GM21619 (cell line): ENCODE data around the gene RCCD1.
A peak's percentile ranks its signal among the peaks of the same experiment; 100 is the strongest.
"Not testable (repeated sequence)": the region's sequence is repeated elsewhere in the genome, so short reads cannot be mapped to it uniquely, and the experiment has no call there.

Experiments used
- ATAC-seq: cut with Tn5 transposase; IDR thresholded peaks from one replicate; pipeline ENCODE4 v1.9.1; 2021; ENCODE audit not compliant: unreplicated experiment

The RCCD1 gene

DNA sequence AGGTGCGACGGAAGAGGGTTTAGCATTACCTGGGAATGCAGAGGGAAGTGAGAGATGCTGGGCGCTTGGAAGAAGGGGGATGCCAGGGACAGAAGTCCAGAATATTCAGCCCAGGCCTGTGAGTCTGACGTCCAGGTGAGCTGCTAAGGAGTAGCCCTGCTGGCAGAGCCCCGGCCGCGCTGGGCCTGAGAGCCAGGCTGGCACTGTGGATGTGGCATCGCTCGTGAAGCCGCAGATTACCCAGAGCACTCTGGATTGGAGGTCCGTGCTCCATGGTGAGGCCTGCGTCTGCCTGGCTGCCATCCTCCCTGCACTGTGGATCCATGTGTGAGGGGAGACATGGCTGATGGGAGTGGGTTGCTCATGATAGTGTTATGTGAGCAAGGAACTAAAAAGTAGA, 37.1 kb upstream of the RCCD1 start:
- no peak for ATAC-seq

- ATAC-seq = no peak
Observed at GRCh38 chr15:90918034-90918788, 36.5 kb upstream of the RCCD1 start.

DNA sequence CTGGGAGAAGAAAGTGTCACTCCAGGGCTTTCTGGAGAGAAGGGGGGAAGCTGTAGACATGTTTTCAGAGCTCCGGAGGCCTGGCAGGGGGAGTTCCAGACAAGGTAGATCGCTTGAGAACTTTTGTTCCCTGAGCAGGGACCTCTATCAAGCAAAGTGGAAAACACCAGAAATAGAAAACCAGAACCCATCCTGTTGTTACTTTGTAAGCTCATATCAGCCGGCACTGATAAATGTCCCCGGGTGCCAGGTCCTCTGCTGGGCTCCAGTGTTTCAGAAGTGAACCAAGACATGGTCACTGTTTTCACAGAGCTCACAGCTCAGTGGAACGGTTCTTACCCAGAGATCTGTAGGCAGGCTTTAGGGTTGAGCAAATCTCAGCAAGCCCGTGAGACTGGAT, 35.8 kb upstream of the RCCD1 start:
- ATAC-seq = no peak

GRCh38 chr15:90921887-90922286, 32.8 kb upstream of the RCCD1 start:
- ATAC-seq = no peak

DNA sequence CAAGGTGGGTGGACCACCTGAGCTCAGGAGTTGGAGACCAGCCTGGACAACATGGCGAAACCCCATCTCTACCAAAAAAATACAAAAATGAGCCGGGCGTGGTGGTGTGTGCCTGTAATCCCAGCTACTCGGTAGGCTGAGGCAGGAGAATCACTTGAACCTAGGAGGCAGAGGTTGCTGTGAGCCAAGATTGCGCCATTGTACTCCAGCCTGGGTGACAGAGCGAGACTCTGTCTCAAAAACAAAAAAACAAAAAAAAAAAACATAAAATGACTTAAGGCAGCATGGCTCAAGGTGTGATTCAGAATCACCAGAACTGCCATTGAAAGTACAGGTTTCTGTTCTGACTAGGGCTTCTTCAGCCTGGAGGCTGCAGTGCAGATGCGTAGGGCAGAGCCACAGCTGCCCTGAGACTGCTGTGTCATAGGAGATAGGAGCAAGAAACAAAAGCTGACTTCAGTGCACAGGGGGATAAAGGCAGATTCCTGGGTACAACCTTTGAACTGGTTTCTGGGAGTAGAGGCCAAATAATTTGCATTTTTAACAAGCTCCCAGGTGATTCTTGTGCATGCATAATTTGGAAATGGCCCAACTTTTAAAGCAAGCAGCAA, 31.9 kb upstream of the RCCD1 start:
- peak; percentile 84 for ATAC-seq

GRCh38 chr15:90924375-90924774, 30.3 kb upstream of the RCCD1 start:
- peak; percentile 66 for ATAC-seq

GRCh38 chr15:90926766-90927165, 27.9 kb upstream of the RCCD1 start:
- not testable (repeated sequence) for ATAC-seq

DNA sequence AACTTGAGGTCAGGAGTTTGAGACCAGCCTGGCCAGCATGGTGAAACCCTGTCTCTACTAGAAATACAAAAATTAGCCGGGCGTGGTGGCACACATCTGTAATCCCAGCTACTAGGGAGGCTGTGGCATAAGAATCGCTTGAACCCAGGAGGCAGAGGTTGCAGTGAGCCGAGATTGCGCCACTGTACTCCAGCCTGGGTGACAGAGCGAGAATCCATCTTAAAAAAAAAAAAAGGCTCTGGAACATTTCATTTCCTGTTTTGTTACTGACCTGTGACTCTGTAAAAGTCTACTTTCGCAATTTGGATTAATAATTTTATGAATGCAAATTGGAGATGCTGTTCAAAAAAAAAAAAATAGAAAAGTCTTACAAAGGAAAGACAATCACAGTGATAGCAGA, 26.6 kb upstream of the RCCD1 start:
- ATAC-seq = not testable (repeated sequence)

GRCh38 chr15:90929246-90930019, 25.3 kb upstream of the RCCD1 start:
- peak; percentile 0 for ATAC-seq

DNA sequence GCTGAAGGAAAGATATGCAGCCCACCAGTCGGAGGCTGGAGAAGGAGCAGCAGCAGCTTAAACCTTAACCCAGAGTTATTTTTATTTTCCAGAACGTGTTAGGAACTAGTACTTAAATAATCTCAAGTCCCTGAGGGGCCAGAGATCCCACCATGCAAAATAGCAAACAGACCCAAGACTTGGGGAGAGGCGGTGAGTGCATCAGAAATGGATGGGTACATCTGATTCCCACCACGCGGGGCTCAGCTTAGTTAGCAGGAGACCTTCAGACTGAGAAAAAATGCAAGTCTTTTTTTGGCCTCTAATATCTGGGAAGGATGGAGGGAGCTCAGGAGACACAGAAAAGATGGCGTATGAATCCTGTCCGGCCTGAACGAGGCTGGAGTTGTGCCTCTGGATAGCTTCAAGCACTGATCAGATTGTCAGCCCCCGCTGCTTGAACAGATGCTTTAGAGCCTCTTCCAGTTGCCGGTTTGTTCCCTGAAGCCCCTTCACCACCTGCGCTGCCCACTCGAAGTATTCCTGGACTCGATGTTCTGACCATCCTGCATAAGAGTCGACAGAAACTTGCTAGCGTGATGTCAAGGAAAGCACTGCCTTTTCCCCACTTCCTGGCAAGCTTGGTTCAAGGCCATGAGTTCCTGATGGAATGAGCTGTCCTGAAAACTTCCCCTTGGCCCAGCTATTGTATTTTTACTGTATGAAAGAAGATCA, 23.7 kb upstream of the RCCD1 start:
- ATAC-seq = no peak

- no peak for ATAC-seq
Observed at GRCh38 chr15:90931575-90931827, 23.2 kb upstream of the RCCD1 start.

DNA sequence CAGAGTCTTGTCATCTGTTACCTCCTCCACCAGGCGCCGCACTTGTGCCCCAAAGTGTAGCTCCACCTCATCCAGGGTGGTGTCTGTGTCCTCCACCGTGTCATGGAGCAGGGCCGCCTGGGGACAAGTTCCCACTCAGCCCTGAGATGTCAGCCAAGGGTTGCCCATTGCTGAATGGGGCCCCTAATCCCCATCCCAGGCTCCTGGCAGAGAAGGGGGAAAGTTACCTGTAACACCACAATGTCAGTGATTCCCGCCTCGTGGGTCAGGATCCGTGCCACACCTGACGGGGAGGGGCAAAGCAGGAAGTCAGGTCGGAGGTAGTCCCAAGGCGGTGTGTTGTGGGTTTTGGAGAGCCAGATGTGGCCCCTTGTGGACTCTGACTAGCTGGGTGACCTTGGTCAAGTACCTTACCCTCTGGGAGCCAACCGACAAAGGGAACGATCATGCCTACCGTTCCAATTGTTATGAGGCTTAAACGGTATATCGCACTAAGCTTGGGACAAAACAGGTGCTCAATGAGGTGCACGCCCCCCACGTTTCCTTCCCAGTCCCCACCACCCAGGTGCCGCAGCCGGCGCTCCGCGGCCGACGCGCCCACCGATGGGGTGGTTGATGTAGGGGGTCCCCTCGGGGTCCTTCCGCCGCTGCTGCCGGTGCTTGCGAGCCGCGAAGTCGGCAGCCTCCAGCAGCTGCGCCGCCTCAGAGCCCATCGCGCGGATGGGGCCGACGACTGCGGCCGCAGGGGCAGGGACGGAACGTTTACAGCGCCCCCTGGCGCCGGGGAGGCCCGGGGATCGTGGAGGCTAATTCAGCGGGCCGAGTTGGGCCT, 22.6 kb upstream of the RCCD1 start, which contains the start of gene HDDC3:
Gene HDDC3, minus strand, starts transcription at position 722 of the 832 bp plus-strand sequence. Its CDS starts 9 bp downstream, at position 713.
- peak; percentile 42 for ATAC-seq

- ATAC-seq = no peak
Observed at GRCh38 chr15:90932660-90932991, 22.1 kb upstream of the RCCD1 start.

DNA sequence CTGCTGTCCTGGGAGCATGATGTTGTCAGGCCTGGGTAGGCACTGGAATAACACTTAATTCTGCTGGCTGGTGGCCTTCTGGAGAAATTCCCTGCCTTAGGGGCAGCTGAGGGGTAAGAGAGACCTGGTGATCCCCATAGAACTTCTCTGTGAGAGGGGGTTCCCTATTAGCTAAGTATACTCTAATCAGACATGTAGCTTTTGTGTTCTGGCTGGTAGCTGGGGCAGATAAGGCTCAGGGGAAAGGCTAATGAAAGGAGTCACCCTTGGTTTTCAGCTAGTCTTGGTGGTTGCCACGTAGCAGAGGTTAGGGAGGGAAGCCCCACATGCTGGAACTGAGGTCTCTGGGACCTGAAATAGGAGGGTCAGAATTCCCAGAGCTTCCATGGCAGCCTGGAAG, 21.4 kb upstream of the RCCD1 start:
- no peak for ATAC-seq

DNA sequence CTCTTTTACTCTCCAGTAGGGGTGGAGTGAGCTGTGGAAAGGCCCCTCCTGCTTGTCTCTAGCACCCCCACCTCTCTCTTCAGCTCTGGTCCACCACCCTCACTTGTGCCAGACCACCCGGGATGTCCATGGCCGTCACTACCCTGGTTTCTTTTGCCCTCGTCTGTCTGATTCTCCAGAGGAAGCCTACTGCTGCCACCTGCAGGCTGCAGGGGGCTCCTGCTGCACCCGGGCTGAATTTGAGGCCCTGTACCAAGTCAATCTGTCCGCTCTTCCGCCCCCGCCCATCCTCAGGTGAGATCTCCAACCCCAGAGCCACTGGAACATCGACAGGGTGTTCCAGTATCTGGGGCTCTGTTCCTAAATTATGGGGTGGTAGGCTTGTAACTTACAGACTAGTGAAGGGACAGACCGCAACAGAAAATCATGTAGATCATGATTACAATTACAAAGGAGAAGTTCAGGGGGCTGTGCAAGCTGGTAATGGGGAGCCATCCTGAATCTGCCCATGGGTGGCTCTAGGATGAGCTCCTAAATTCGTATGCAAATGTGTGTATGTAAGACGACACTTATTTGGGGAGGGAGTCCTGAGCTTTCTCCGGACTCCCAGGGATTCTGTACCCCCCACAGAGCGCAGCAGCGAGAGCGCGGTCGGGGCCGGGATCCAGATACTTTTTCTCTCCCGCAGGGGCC, 20.3 kb upstream of the RCCD1 start:
- peak; percentile 27 for ATAC-seq

- ATAC-seq = peak; percentile 48
Observed at GRCh38 chr15:90934949-90935751, 19.5 kb upstream of the RCCD1 start, which contains the start of gene UNC45A. UNC45A (plus strand) TSS chr15:90935285; CDS start chr15:90935325, 40 bp downstream.

GRCh38 chr15:90936823-90937222, 17.9 kb upstream of the RCCD1 start:
- ATAC-seq = no peak

- ATAC-seq = no peak
Observed at GRCh38 chr15:90938261-90938660, 16.4 kb upstream of the RCCD1 start.

DNA sequence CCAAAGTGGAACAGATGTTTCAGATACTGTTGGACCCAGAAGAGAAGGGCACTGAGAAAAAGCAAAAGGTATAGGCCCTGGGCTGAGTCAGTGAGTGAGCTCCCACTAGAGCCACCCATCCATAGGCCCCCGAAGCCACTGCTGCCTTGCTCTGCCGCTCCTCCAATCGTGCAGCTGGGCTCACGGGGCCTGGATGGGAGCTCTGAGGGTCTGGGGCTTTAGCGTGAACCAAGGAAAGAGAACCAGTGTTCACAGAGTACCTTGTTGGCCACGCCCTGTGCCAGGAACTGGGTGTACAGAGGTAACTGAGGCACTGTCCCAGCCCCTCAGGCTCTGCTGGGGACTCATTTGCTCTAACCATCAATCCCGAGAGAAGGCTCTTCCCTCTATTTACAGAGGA, 14.9 kb upstream of the RCCD1 start:
- ATAC-seq = no peak
